ENCODE data around the gene FTCD.

Gene FTCD

GRCh38 chr21:46104104-46104503 is 51.3 kb downstream of the FTCD start:
- DNase-seq, result no peak

GRCh38 chr21:46100906-46101305 is 54.5 kb downstream of the FTCD start:
- no peak for DNase-seq

- no peak for DNase-seq
Observed at GRCh38 chr21:46100426-46100825, 55.0 kb downstream of the FTCD start.

- no peak for DNase-seq
Observed at GRCh38 chr21:46100020-46100419, 55.4 kb downstream of the FTCD start.

- DNase-seq, result no peak
Observed at GRCh38 chr21:46099476-46099875, 55.9 kb downstream of the FTCD start.

GRCh38 chr21:46098303-46099141 is 56.9 kb downstream of the FTCD start:
- no peak for DNase-seq

GRCh38 chr21:46097336-46098293 is 57.8 kb downstream of the FTCD start, which contains the start of gene COL6A2:
Gene COL6A2, plus strand, starts transcription at chr21:46098112.
- DNase-seq, result peak; percentile 37

GRCh38 chr21:46096596-46097335 is 58.6 kb downstream of the FTCD start:
- DNase-seq, result no peak

GRCh38 chr21:46095814-46096595 is 59.4 kb downstream of the FTCD start:
- no peak for DNase-seq

GRCh38 chr21:46095083-46095719 is 60.2 kb downstream of the FTCD start:
- no peak for DNase-seq

- DNase-seq, result no peak
Observed at GRCh38 chr21:46094401-46095082, 60.8 kb downstream of the FTCD start.

GRCh38 chr21:46093668-46094400 is 61.5 kb downstream of the FTCD start:
- DNase-seq, result no peak

- DNase-seq, result no peak
Observed at GRCh38 chr21:46092811-46093667, 62.3 kb downstream of the FTCD start.

- DNase-seq, result no peak
Observed at GRCh38 chr21:46092026-46092764, 63.2 kb downstream of the FTCD start.

GRCh38 chr21:46091631-46092025 is 63.8 kb downstream of the FTCD start:
- no peak for DNase-seq

- DNase-seq, result no peak
Observed at GRCh38 chr21:46091118-46091517, 64.3 kb downstream of the FTCD start.

GRCh38 chr21:46089285-46089684 is 66.1 kb downstream of the FTCD start:
- no peak for DNase-seq

- DNase-seq, result no peak
Observed at GRCh38 chr21:46088189-46088588, 67.2 kb downstream of the FTCD start.

- DNase-seq, result no peak
Observed at GRCh38 chr21:46087641-46088040, 67.7 kb downstream of the FTCD start.

All from NCI-H69 (cell line).